Adrenal gland (tissue), 5 donors: ENCODE results near the gene NEUROG1.

Source experiments
- POLR2A ChIP-seq, 2 donors: fragments of 450-650 bp; IDR thresholded peaks; one replicate each; pipeline ENCODE4 v1.6.1; 2017; ENCODE audit warnings: antibody characterized with exemption in 2 of 2, mild to moderate bottlenecking in 2 of 2, moderate library complexity in 1 of 2
- TF ChIP-seq, protein P1 (sequence below), 6 experiments: fragments of 450-650 bp in 4 of 6; fragments of 200-600 bp in 2 of 6; sonication (generic) in 1 of 6; IDR thresholded peaks; 1 replicate in 5 of 6; 2 replicates in 1 of 6; pipeline versions ENCODE4 v1.5.1 to v1.8.0; 2016 to 2021; ENCODE audit warnings: antibody characterized with exemption in 6 of 6, mild to moderate bottlenecking in 2 of 6, moderate library complexity in 1 of 6
- donor health status: DM: no; HTN: no; CAD: no.

DNA sequence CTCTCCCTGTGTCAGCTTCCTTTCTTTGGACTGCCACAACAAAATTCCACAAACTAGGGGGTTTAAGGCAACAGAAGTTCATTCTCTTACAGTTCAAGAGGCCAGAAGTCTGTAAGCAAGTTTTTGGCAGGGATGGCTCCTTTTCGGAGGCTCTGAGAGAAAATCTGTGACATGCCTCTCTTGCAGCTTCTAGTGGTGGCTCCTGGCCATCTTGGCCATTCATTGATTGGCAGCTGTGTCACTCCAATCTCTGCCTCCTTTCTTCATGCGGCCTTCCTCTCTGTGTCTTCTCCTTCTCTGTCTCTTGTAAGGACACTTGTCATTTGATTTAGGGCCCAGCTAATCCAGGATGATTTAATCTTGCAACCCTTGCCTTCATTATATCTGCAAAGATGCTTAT, 2.0 kb upstream of the NEUROG1 start:
- TF ChIP-seq, protein P1, sequence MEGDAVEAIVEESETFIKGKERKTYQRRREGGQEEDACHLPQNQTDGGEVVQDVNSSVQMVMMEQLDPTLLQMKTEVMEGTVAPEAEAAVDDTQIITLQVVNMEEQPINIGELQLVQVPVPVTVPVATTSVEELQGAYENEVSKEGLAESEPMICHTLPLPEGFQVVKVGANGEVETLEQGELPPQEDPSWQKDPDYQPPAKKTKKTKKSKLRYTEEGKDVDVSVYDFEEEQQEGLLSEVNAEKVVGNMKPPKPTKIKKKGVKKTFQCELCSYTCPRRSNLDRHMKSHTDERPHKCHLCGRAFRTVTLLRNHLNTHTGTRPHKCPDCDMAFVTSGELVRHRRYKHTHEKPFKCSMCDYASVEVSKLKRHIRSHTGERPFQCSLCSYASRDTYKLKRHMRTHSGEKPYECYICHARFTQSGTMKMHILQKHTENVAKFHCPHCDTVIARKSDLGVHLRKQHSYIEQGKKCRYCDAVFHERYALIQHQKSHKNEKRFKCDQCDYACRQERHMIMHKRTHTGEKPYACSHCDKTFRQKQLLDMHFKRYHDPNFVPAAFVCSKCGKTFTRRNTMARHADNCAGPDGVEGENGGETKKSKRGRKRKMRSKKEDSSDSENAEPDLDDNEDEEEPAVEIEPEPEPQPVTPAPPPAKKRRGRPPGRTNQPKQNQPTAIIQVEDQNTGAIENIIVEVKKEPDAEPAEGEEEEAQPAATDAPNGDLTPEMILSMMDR (IDR thresholded peaks at IDR 0.05) = no peak
- no peak for TF ChIP-seq POLR2A (IDR thresholded peaks at IDR 0.05)
